Thyroid gland (tissue), 4 donors: ENCODE results near the gene PAX5. TPM values are rescaled to one million over a fixed set of nuclear protein-coding genes. Genes with fewer than 3 reads are reported as not detected.

Experiments
- DNase-seq, 2 donors: peaks; one replicate each; pipeline ENCODE4 v3.0.0-alpha.2; 2019
- H3K27ac ChIP-seq, 3 donors: fragments of 200-600 bp; sonication (generic); 1 replicate in 2 of 3; 2 replicates in 1 of 3; pipeline ENCODE4 v1.5.1; 2016 to 2019; ENCODE audit warnings: mild to moderate bottlenecking in 1 of 3, moderate library complexity in 1 of 3
- H3K27me3 ChIP-seq: fragments of 200-600 bp; sonication (generic); one replicate; pipeline ENCODE4 v1.5.1; 2019
- H3K36me3 ChIP-seq, 2 donors: fragments of 200-600 bp; sonication (generic); one replicate each; pipeline ENCODE4 v1.5.1; 2016 to 2019
- H3K4me1 ChIP-seq, 2 donors: fragments of 200-600 bp; sonication (generic); one replicate each; pipeline ENCODE4 v1.5.1; 2017 to 2019
- H3K4me3 ChIP-seq, 3 donors: fragments of 200-600 bp; sonication (generic); replicated peaks in 1 of 3; 1 replicate in 2 of 3; 2 replicates in 1 of 3; pipeline ENCODE4 v1.5.1; 2016; ENCODE audit warnings: mild to moderate bottlenecking in 1 of 3
- H3K9me3 ChIP-seq: fragments of 200-600 bp; sonication (generic); one replicate; pipeline ENCODE4 v1.5.1; 2017
- CTCF ChIP-seq, 6 experiments: fragments of 200-600 bp in 3 of 6; fragments of 450-650 bp in 3 of 6; sonication (generic) in 3 of 6; IDR thresholded peaks; one replicate each; pipeline ENCODE4 v1.5.1; 2016 to 2019; ENCODE audit warnings: antibody characterized with exemption in 6 of 6, mild to moderate bottlenecking in 2 of 6, inconsistent platforms in 1 of 6, moderate library complexity in 1 of 6
- POLR2A ChIP-seq, 2 donors: fragments of 450-650 bp; IDR thresholded peaks; one replicate each; pipeline ENCODE4 v1.6.1; 2017; ENCODE audit warnings: antibody characterized with exemption in 2 of 2, mild to moderate bottlenecking in 2 of 2, moderate library complexity in 1 of 2
- WGBS, 2 donors: methylation state at CpG; one replicate each; pipeline ENCODE4 v1.1.5; 2017; 5-methylcytosine and 5-hydroxymethylcytosine counted together
- intact Hi-C: fragments of 100-400 bp; cut with DNase I; formaldehyde crosslinking; loops from one replicate; pipeline ENCODE4 v1.15.1; 2023
- total RNA-seq, 4 donors: library from RNA; depleted of rRNA; stranded (reverse); fragments of >200 nt; gene quantifications; one replicate each; pipeline ENCODE4 v1.2.3, GENCODE V29; 2016

The PAX5 gene
- total RNA-seq, 4 donors from 2014 or later, result 0.68 TPM; not detected in 3

- no peak overlapping the region for H3K4me3 ChIP-seq
- TF ChIP-seq POLR2A (IDR thresholded peaks at IDR 0.05) (no peak), CTCF (IDR thresholded peaks at IDR 0.05) (no peak)
- no peaks in the 10 kb centered on the region for H3K9me3 ChIP-seq
- no peak for DNase-seq
- H3K4me1 ChIP-seq, result no peaks in the 10 kb centered on the region
- no peaks in the 10 kb centered on the region for H3K27me3 ChIP-seq
- 71 to 75% methylated on average over 16 to 18 of the region's 19 CpGs for WGBS, 2 donors
- intact Hi-C loops, result no loop called here
- no peak overlapping the region for H3K27ac ChIP-seq
- no peaks in the 10 kb centered on the region for H3K36me3 ChIP-seq
Observed at GRCh38 chr9:36993933-36994764, 39.9 kb downstream of the PAX5 start.

- TF ChIP-seq POLR2A (IDR thresholded peaks at IDR 0.05) (no peak), CTCF (IDR thresholded peaks at IDR 0.05) (no peak)
- Histone ChIP-seq H3K9me3 (no peaks in the 10 kb centered on the region), H3K4me3 (no peak overlapping the region), H3K27ac (no peak overlapping the region), H3K36me3 (no peaks in the 10 kb centered on the region), H3K27me3 (no peaks in the 10 kb centered on the region), H3K4me1 (no peaks in the 10 kb centered on the region)
- WGBS, 2 donors, result 57 to 68% methylated on average over 7 of the region's 7 CpGs
- no peak for DNase-seq
- intact Hi-C loops, result no loop called here
Observed at GRCh38 chr9:36992501-36993316, 41.4 kb downstream of the PAX5 start.

GRCh38 chr9:36991516-36992134, 42.4 kb downstream of the PAX5 start:
- TF ChIP-seq CTCF (IDR thresholded peaks at IDR 0.05), result no peak
- TF ChIP-seq POLR2A (IDR thresholded peaks at IDR 0.05), result no peak
- no peak for DNase-seq
- intact Hi-C loops, result no loop called here
- Histone ChIP-seq H3K27ac (no peak overlapping the region), H3K4me1 (peaks cover 0 to 2% of the 10 kb centered on the region in 2 donors), H3K27me3 (peaks cover 5% of the 10 kb centered on the region), H3K4me3 (no peak overlapping the region), H3K9me3 (no peaks in the 10 kb centered on the region), H3K36me3 (no peaks in the 10 kb centered on the region)
- WGBS, 2 donors, result 11 to 22% methylated on average over 6 of the region's 6 CpGs

- no peak overlapping the region for H3K27ac ChIP-seq
- peaks cover 0 to 5% of the 10 kb centered on the region in 2 donors for H3K4me1 ChIP-seq
- H3K36me3 ChIP-seq, result no peaks in the 10 kb centered on the region
- no peak for TF ChIP-seq POLR2A (IDR thresholded peaks at IDR 0.05)
- no peak for TF ChIP-seq CTCF (IDR thresholded peaks at IDR 0.05)
- DNase-seq, result no peak
- H3K4me3 ChIP-seq, result no peak overlapping the region
- 34 to 38% methylated on average over 6 of the region's 6 CpGs for WGBS, 2 donors
- intact Hi-C loops, result no loop called here
- H3K9me3 ChIP-seq, result no peaks in the 10 kb centered on the region
- H3K27me3 ChIP-seq, result peaks cover 17% of the 10 kb centered on the region
Observed at GRCh38 chr9:36988848-36989247, 45.2 kb downstream of the PAX5 start.
